Raji (cell line): Measurements from ENCODE around the gene ARL8A.

Experiments used
- POLR2A ChIP-seq: IDR thresholded peaks from 2 replicates; pipeline ENCODE4 v1.6.1; 2011; ENCODE audit warnings: low read depth, low read length, control low read depth; ENCODE audit not compliant: insufficient read depth

Gene ARL8A

GRCh38 chr1:202163281-202164270 lies 19.0 kb upstream of the ARL8A start:
- no peak for TF ChIP-seq POLR2A

DNA sequence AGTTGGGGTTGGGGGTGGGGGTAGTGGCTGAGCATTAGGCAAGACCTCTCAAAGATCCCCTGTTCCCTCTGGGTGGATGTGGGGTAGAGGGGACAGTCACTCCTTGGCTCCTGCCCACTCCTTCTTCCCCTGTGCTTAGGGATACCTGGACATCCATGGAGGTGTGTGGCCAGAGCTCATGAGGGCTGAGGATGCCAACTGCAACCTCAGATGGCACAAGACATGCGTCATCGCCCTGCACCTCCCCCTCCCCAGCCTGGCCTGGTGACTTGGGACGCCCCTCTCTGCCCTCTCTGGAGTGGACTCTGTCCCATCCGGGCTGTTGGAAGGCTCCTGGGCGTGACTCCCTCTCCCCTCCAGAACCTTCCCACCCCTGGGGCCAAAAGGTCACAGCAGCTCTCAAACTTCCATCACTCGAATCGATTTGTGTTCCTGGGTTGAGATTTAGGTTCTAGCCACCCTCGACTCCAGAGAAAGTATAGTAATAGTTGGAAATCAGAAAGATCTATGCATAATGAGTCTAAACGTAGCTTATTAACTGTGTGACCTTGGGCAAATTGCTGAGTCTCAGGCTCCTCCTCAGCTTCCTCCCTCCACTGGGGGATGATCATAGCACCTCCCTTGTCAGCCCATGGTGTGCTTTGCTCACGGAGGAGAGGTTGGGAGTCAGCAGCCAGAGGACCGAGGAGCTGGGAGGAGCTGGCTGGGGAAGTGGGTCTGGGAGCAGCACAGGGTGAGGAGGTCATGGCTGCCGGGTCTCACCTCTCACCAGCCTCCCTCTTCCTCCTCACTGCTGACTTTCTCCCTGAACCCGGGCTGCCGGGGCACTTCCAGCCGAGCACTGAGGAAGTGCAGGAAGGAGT lies 18.1 kb upstream of the ARL8A start:
- TF ChIP-seq POLR2A: no peak

DNA sequence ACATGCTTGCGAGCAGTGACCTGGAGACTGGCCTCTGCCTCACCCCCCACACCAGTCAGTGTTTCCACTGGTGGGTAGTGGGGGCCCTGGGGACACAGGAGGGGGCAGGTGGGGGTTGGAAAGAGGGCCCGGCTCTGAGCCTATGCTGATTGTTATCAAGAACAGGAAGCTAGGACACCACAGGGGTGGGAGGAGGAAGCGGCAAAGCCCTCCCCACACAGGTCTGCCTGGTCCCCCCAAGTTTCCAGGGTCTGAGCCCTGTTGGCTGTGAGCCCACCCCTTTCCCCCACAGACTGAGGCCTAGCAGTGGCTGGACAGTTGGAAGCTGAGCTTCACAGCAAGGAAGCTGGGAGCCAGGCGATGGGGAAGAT lies 17.5 kb upstream of the ARL8A start:
- TF ChIP-seq POLR2A: no peak

GRCh38 chr1:202161151-202162046 lies 16.9 kb upstream of the ARL8A start:
- no peak for TF ChIP-seq POLR2A

GRCh38 chr1:202160377-202160940 lies 15.9 kb upstream of the ARL8A start, which contains the start of gene PTPN7:
Gene PTPN7 (minus strand): TSS chr1:202160602. CDS start chr1:202159402, 1,200 bp downstream.
- peak; percentile 64 for TF ChIP-seq POLR2A

DNA sequence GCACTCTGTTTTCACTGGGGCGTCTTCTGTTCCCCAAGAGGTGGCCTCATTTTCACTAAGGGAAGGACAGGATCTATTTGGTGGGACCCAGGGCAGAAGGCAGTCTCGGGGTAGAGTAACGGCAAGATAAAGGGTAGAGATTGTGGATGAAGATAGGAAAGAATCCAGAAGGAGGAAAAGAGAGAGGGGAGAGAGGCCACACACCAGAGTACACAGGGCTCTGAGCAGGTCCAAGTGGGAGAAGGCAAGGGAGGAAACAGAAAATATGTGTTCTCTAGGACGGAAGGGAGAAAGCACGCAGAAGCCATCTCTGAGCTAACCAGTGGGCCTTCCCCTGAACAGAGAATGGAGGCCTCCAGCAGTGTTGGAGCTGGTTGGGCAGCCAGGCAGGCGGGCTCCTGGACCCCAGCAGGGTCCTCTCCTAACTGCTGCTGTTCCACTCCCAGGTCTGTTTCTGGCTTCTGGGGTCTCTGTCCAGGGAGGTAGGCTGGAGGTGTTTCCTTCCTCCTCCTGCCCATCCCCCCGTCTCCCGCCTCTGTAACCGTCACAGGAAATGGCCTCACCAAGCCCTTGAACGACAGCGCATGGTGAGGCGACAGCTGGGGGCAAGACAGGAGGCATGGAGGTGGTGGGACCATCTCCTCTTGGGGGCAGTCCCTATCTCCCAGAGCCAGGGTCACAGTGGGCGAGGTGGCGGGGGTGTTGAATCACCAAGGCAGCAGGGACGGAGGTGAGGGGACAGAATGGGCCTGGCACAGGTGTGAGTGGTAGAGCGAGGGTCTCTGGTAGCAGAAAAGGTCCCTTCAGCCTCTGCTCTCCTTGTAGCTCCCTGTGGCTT lies 15.2 kb upstream of the ARL8A start:
- TF ChIP-seq POLR2A: peak; percentile 57; the same call in 1 of the 2 replicates

GRCh38 chr1:202158810-202159533 lies 14.4 kb upstream of the ARL8A start:
- TF ChIP-seq POLR2A: peak; percentile 45

DNA sequence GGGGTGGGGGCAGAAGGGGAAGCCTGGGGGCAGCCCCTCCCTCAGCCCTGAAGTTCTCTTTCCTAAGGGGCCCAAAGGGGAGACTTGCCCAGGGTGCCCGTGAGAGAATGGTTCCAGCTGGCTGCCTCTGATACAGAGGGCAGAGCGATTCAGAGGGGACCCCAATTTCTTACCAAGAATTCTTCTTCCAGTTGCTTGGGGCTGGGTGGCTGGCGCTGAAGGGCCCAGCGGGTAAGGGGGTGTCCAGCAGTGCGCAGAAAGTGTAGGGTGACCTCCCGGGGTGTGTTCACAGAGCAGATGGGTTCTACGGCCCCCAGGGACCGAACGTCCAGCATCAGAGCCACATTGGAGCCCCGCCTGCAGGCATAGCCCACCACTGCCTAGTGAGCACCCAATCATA lies 13.4 kb upstream of the ARL8A start:
- no peak for TF ChIP-seq POLR2A

DNA sequence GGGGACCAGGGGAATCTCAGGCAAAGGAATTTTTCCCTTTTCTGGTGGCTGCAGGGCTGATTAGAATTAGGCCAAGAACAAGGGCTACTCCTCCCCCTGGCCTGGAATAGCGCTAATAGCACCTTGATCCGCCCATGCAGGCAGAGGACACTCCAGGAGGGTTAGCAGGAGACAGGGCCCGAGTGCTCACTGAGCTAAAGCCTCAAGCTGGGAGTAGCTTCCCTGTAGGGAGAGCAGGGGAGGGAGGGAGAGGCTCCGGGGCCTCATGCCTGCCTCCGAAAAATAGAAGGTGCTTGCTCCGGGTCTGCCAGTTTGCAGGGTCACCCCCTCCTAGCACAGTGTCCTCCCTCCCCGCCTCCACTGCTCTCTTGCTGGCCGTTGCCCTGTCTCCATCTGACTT lies 12.1 kb upstream of the ARL8A start:
- TF ChIP-seq POLR2A: no peak

DNA sequence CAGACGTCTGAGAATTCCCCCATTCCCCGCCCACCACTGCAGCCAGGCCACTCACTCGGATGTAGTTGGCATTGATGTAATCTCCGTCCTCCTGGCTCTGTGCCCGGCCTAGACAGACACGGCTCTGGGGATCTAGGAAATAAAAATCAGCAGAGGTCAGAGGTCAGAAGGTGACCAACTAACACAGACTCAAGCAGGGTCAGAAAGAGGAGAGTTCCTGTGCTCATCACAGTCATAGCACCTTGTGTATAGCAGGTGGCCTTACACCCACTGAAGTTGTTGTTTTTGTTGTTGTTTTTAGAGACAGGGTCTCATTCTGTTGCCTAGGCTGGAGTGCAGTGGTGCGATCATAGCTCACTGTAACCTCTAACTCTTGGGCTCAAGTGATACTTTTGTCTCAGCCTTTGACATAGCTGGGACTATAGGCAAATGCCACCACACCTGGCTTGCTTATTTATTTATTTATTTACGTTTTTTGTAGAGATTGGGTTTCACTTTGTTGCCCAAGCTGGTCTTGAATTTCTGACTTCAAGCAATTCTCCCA lies 11.0 kb upstream of the ARL8A start:
- TF ChIP-seq POLR2A: no peak

- no peak for TF ChIP-seq POLR2A
These were observed 10.4 kb upstream of the ARL8A start for GRCh38 chr1:202154766-202155477.
